Measurements from ENCODE around the gene MBD3L2.
A peak's percentile ranks its signal among the peaks of the same experiment; 100 is the strongest.
"Not testable (repeated sequence)": the region's sequence is repeated elsewhere in the genome, so short reads cannot be mapped to it uniquely, and the experiment has no call there.

MBD3L2 gene

DNA sequence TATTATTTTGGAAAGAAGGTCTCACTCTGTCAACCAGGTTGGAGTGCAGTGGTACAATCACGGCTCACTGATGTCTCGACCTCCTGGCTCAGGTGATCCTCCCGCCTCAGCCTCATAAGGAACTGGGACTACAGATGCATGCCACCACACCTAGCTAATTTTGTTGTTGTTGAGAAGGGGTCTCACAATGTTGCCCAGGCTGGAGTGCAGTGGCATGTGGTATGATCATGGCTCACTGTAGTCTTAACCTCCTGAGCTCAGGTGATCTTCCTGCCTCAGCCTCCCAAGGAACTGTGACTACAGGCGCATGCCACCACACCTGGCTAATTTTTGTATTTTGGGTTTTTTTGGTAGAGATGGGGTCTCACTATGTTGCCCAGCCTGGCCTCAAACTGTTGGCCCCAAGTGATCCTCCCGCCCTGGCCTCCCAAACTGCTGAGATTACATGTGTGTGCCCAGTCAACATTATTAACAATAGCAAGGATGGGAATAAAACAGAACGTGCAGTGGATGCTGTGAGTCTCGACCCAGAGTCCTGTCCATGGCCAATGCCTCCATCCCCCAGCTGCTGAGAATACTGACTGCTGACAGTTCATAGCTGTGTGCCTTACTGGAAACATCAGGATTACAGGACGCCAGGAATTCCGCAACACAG, 14.8 kb downstream of the MBD3L2 start:
- no peak for DNase-seq

DNA sequence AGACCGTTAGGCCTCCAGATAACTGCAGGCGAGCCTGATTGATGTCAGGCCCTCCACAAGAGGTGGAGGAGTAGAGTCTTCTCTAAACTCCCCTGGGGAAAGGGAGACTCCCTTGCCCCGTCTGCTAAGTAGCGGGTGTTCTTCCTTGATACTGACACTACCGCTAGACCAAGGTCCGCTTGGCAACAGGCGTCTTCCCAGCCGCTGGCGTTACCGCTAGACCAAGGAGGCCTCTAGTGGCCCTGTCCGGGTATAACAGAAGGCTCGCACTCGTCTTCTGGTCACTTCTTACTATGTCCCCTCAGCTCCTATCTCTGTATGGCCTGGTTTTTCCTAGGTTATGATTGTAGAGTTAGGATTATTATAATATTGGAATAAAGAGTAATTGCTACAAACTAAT, 18.0 kb downstream of the MBD3L2 start:
- DNase-seq, result not testable (repeated sequence)

GRCh38 chr19:7067716-7068115, 18.6 kb downstream of the MBD3L2 start:
- no peak for DNase-seq

GRCh38 chr19:7068599-7068998, 19.5 kb downstream of the MBD3L2 start:
- no peak for DNase-seq

DNA sequence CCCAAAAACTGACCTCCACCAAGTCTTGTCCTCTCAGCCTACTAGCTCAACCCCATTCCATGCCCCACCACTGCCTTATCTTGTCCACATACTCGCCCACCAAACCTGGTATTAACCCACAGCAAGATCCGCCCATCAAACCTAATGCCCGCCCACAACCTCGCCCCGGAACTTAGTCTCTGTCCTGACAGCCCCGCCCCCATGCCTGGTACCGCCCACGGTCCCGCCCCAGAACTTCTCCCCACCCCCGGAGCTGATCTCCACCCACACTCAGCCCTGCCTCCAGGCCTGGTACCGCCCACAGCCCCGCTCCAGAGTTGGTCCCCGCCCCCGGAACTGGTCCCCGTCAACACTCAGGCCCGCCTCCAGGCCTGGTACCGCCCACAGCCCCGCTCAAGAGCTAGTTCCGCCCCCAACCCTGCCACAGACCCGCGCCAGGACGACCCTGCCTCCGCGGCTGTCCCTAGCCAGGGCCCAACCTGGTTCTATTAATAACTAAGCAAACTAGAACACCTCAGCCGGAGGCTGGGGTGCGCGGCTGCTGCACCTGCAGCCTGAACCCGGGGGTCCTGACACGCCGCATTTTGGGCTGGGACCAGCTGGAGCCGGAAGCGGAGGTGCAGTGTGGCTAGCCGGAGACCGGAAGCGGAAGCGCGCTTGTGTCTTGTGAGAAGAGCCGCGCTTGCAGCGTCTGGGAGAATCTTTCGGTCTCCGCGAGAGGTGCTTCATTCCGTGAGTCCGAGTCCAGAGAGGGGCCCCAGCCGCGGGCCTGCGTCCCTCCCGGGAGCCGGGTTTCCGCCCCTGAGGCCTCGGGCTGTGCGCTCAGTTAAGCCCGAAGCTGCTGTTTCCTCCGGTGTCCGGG, 20.2 kb downstream of the MBD3L2 start, which contains the start of gene ZNF557:
ZNF557 (plus strand) TSS at position 662 of the 862 bp plus-strand sequence. CDS start 5,372 bp downstream, outside the sequence.
- DNase-seq, result peak; percentile 82

DNA sequence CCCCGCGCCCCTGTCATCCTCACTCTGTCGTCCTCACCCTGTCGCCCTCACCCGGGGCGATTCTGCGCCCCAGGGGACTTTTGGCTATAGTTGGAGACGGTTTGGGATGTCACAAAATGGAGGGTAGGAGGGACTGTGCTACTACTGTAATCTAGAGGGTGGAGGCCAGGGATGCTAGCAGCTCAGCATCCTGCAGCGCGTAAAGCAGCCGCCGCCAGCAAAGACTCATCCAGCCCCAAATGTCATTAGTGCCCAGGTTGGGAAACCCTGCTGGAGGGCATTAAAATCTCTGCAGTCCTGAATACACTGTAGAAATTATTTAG, 20.7 kb downstream of the MBD3L2 start:
- DNase-seq, result no peak

- DNase-seq, result no peak
Measured at GRCh38 chr19:7072541-7072940, 23.4 kb downstream of the MBD3L2 start.

DNA sequence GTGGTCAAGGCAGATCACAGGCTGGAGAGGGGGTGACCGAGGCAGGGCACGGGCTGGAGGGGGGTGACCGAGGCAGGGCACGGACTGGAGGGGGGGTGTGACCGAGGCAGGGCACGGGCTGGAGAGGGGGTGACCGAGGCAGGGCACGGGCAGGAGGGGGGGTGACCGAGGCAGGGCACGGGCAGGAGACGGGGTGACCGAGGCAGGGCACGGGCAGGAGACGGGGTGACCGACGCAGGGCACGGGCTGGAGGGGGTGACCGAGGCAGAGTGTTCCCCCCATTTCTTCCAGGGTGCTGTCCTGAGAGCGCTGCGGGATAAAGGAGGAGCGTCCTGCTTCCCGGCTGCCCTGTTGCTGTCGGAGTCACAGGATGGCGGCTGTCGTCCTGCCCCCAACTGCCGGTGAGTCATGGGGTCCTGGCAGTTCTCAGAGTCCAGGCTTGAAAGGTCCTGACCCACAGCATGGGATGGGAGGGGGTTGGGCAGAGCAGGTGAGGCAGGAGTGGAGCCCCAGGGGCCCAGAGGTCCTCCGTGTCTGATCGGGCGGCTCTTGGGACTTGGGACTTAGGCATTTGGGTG, 25.7 kb downstream of the MBD3L2 start:
- no peak for DNase-seq

DNA sequence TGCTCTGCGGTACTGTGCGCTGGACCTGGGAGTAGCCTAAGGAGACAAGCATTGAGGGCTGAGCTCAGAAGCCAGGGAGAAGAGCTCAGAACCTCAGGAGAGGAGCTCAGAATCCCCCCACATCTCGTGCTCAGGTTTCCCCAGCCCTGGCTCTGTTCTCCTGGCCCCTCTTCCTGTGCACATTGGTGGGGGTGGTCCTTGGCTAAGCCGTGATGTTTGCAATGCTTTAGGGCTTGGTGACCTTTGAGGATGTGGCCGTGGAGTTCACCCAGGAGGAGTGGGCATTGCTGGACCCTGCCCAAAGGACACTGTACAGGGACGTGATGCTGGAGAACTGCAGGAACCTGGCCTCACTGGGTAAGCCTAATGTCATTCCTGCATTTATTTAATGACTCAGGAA, 27.0 kb downstream of the MBD3L2 start:
- no peak for DNase-seq

DNA sequence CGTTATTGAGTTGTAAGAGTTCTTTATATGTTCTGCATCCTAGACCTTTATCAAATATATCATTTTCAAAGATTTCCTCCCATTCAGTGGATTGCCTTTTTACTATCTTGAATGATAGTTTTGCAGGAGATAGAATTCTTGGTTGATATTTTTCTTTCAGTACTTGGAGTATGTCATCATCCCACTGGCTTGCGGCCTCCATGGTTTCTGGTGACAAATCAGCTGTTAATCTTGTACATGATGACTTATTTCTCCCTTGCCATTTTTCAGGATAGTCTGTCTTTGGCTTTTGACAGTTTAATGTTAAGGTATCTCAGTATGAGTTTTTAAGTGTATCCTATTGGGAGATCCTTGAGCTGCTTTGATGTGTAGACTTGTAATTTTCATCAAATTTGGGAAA, 28.9 kb downstream of the MBD3L2 start:
- no peak for DNase-seq

DNA sequence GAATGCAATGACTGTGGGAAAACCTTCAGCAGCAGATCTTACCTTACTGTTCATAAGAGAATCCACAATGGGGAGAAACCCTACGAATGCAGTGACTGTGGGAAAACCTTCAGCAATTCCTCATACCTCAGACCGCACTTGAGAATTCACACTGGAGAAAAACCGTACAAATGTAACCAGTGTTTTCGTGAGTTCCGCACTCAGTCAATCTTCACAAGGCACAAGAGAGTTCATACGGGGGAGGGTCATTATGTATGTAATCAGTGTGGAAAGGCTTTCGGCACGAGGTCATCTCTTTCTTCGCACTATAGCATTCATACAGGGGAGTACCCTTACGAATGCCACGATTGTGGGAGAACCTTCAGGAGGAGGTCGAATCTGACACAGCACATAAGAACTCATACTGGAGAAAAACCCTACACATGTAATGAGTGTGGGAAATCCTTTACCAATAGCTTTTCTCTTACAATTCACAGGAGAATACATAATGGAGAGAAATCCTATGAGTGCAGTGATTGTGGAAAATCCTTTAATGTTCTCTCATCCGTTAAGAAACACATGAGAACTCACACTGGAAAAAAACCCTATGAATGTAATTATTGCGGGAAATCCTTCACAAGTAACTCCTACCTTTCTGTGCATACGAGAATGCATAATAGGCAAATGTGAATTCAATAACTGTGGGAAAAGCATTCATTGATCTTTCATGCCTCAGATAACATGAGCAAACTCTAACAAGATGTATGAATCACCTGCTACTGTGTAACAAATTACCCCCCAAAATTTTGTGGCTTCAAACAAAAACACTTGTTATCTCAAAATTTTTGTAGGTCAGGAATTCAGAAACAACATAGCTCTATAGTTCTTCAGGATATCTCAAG, 34.2 kb downstream of the MBD3L2 start:
- DNase-seq, result no peak

DNA sequence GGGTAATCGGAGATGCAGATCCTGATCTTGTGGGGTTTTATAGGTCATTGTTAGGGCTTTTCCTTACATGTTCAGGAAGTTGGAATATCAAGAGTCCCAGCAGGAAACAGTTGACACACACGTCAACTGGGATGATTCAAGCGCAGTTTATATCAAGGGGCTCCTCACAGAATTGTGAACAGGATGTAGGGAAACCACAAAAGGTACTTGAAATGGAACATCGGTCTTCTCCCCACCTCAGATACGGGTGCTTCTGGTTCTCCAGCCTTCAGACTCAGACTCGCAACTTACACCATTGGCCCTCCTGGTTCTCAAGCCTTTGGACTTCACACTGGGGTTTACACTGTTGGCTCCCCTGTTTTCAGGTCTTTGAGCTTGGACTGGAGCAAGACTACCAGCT, 39.9 kb downstream of the MBD3L2 start:
- no peak for DNase-seq

GRCh38 chr19:7098096-7098495, 49.0 kb downstream of the MBD3L2 start:
- DNase-seq, result no peak

DNA sequence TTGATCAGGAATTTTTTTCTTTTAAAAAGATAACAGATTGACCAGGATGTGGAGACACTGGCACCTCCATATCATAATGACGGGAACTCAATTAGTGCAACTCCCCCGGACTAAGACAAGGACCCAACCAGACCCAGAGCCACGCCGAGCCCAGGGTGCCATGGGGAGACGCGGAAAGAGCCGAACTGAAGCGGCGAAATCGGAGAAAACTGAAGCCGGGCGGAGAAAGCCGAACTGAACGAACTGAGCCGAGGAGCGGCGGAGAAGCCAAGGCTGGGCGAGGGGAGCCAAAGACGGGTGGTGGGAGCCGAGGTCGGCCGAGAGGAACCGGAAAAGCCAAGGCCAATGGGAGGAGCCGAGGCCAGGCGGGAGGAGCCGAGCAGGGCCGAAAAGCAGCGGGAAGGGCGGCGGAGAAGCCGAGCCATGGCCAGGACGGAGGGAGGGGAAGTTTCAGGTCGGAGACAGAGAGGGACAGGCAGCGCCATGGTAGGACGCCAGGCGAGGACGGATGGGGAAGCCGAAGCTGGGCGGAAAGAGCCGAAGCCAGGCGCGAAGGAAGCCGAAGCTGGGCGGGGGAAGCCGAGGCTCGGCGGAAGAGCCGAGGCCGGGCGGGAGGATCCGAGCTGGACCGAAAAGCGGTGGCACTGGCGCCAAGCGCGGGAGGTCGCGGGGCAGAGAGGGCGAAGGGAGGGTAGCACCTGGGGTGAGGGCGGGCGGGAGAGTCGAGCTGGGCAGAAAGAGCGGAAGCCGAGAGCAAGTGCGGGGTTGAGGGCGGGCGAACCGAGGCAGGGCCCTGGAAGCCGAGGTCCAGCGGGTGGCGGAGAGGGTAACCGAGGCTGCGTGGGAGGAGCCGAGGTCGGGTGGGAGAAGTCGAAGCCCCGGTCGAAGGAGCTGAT, 49.8 kb downstream of the MBD3L2 start:
- peak; percentile 87 for DNase-seq

DNA sequence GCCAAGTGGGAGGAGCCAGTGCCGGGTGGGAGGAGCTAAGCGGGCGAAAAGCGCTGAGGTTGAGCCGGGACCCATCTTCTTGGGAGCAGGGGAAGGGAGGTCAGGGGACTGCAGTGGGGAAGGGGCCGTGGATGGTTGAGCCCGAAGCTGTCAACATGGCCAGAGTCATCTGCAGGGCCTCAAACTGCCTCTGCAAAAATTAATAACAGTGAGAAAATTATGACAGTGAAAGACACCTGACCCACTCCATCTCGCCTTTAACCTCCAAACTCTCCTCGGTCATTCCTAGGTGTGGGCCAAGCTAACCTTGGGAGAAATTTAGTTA, 50.4 kb downstream of the MBD3L2 start:
- no peak for DNase-seq
